Liver (tissue), 9 donors: ENCODE measurements around the gene UNG. TPM values are rescaled to one million over a fixed set of nuclear protein-coding genes. Genes with fewer than 3 reads are reported as not detected.

Source experiments
- DNase-seq: peaks from one replicate; pipeline ENCODE4 v3.0.0-alpha.2; 2017; ENCODE audit warnings: low spot score
- H3K27ac ChIP-seq, 2 donors: one replicate each; pipeline ENCODE4 v1.7.0; 2013; ENCODE audit warnings: inconsistent platforms in 2 of 2, low read length in 2 of 2, control low read depth in 1 of 2, low read depth in 1 of 2, mild to moderate bottlenecking in 1 of 2
- H3K27me3 ChIP-seq, 4 donors: one replicate each; pipeline versions ENCODE4 v1.6.1 to v1.7.0; 2013; ENCODE audit warnings: low read length in 3 of 4, inconsistent platforms in 1 of 4, mild to moderate bottlenecking in 1 of 4, moderate library complexity in 1 of 4; ENCODE audit not compliant: control insufficient read depth in 4 of 4, insufficient read depth in 4 of 4
- H3K36me3 ChIP-seq, 4 donors: one replicate each; pipeline versions ENCODE4 v1.6.1 to v1.7.0; 2013; ENCODE audit warnings: low read length in 3 of 4, mild to moderate bottlenecking in 3 of 4, low read depth in 1 of 4, moderate library complexity in 1 of 4; ENCODE audit not compliant: control insufficient read depth in 4 of 4, insufficient read depth in 3 of 4
- H3K4me1 ChIP-seq, 4 donors: one replicate each; pipeline versions ENCODE4 v1.6.1 to v1.7.0; 2013; ENCODE audit warnings: low read length in 3 of 4, mild to moderate bottlenecking in 3 of 4, moderate library complexity in 1 of 4; ENCODE audit not compliant: control insufficient read depth in 4 of 4, insufficient read depth in 4 of 4
- H3K4me3 ChIP-seq, 3 donors: one replicate each; pipeline versions ENCODE4 v1.6.1 to v1.7.0; 2013; ENCODE audit warnings: low read length in 3 of 3, control low read depth in 1 of 3, low read depth in 1 of 3, mild to moderate bottlenecking in 1 of 3
- H3K9ac ChIP-seq, 2 donors: one replicate each; pipeline ENCODE4 v1.7.0; 2013; ENCODE audit warnings: low read length in 2 of 2, mild to moderate bottlenecking in 2 of 2, moderate library complexity in 2 of 2, control low read depth in 1 of 2, low read depth in 1 of 2
- H3K9me3 ChIP-seq, 4 donors: one replicate each; pipeline versions ENCODE4 v1.6.1 to v1.7.0; 2013; ENCODE audit warnings: low read length in 3 of 4; ENCODE audit not compliant: control insufficient read depth in 4 of 4
- EGR1 ChIP-seq, 2 donors: IDR thresholded peaks; 2 replicates each; pipeline ENCODE4 v1.6.1; 2016 to 2018; ENCODE audit warnings: antibody characterized with exemption in 2 of 2, low read depth in 2 of 2
- FOXA1 ChIP-seq: IDR thresholded peaks from 2 replicates; pipeline ENCODE4 v1.6.1; 2016; ENCODE audit warnings: antibody characterized with exemption
- FOXA2 ChIP-seq: IDR thresholded peaks from 2 replicates; pipeline ENCODE4 v1.6.1; 2016; ENCODE audit warnings: antibody characterized with exemption
- GABPA ChIP-seq, 2 donors: IDR thresholded peaks in 1 of 2; conservative IDR thresholded peaks in 1 of 2; 2 replicates each; pipeline ENCODE4 v1.6.1; 2016; ENCODE audit warnings: antibody characterized with exemption in 2 of 2, mild to moderate bottlenecking in 1 of 2, moderate library complexity in 1 of 2
- HNF4A ChIP-seq, 2 donors: conservative IDR thresholded peaks; 2 replicates each; pipeline ENCODE4 v1.6.1; 2016; ENCODE audit warnings: antibody characterized with exemption in 2 of 2, mild to moderate bottlenecking in 2 of 2
- HNF4G ChIP-seq: IDR thresholded peaks from 2 replicates; pipeline ENCODE4 v1.6.1; 2016; ENCODE audit warnings: antibody characterized with exemption
- JUND ChIP-seq, 2 donors: IDR thresholded peaks; 2 replicates each; pipeline ENCODE4 v1.6.1; 2016; ENCODE audit warnings: antibody characterized with exemption in 2 of 2
- NR2F2 ChIP-seq: IDR thresholded peaks from 2 replicates; pipeline ENCODE4 v1.6.1; 2016; ENCODE audit warnings: antibody characterized with exemption
- RAD21 ChIP-seq, 2 donors: IDR thresholded peaks; 2 replicates each; pipeline ENCODE4 v1.6.1; 2016; ENCODE audit warnings: antibody characterized with exemption in 2 of 2, mild to moderate bottlenecking in 2 of 2
- RXRA ChIP-seq, 2 donors: IDR thresholded peaks; 2 replicates each; pipeline ENCODE4 v1.6.1; 2017 to 2018; ENCODE audit warnings: antibody characterized with exemption in 2 of 2, mild to moderate bottlenecking in 1 of 2
- SP1 ChIP-seq: IDR thresholded peaks from 2 replicates; pipeline ENCODE4 v1.6.1; 2018; ENCODE audit warnings: antibody characterized with exemption, mild to moderate bottlenecking
- TAF1 ChIP-seq: conservative IDR thresholded peaks from 2 replicates; pipeline ENCODE4 v1.6.1; 2016; ENCODE audit warnings: antibody characterized with exemption, mild to moderate bottlenecking
- YY1 ChIP-seq: IDR thresholded peaks from 2 replicates; pipeline ENCODE4 v1.6.1; 2016; ENCODE audit warnings: antibody characterized with exemption, mild to moderate bottlenecking
- polyA plus RNA-seq, 2 donors: library from polyadenylated mRNA; stranded (reverse) in 1 of 2; unstranded in 1 of 2; fragments of 200-250 nt in 1 of 2; fragments of >200 nt in 1 of 2; fragmentation: Nextera tagmentation in 1 of 2; extraction: Ambion mirVana in 1 of 2; gene quantifications; one replicate each; pipeline versions ENCODE4 v1.2.1 to v1.2.3, GENCODE V29; 2013 to 2015
- total RNA-seq, 2 donors: library from RNA; depleted of rRNA; stranded (reverse); fragments of >200 nt; gene quantifications; one replicate each; pipeline ENCODE4 v1.2.3, GENCODE V29; 2014
- TF ChIP-seq, protein P1 (sequence below): IDR thresholded peaks from 2 replicates; pipeline ENCODE4 v1.6.1; 2016; ENCODE audit warnings: antibody characterized with exemption
- TF ChIP-seq, protein P2 (sequence below): fragments of 150-350 bp; IDR thresholded peaks from 2 replicates; pipeline ENCODE4 v1.5.1; 2017; ENCODE audit warnings: improper control_type of control experiment, low read depth, low read length; ENCODE audit not compliant: missing input control
- TF ChIP-seq, protein P3 (sequence below): IDR thresholded peaks from 2 replicates; pipeline ENCODE4 v1.6.1; 2016; ENCODE audit warnings: antibody characterized with exemption
- TF ChIP-seq, protein P4 (sequence below): IDR thresholded peaks from 2 replicates; pipeline ENCODE4 v1.6.1; 2016; ENCODE audit warnings: antibody characterized with exemption, mild to moderate bottlenecking
- TF ChIP-seq, protein P5 (sequence below): IDR thresholded peaks from 2 replicates; pipeline ENCODE4 v1.6.1; 2016; ENCODE audit warnings: antibody characterized with exemption
- donor health status: healthy.
- donor health status: healthy.
- donor health status: healthy.
- donor health status: healthy.
- donor health status: healthy.

UNG gene
- total and polyA plus RNA-seq, 4 donors = 9.4 to 22.1 (median 14.9) TPM

DNA sequence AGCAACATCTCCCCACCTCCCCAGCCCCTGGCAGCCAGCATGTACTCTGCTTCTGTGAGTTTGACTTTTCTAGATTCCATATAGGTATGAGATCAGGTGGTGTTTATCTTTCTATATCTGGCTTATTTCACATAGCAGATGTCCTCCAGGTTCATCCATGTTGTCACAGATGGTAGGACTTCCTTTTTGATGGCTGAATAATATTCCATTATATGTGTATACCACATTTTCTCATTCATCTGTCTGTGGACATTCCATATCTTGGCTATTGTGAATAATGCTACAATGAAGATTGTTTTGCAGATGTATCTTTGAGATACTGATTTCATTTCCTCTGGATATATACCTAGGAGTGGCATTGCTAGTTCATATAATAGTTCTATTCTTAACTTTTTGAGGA lies 22.5 kb upstream of the UNG start:
- no peaks in the 10 kb centered on the region for H3K9me3 ChIP-seq
- no peak overlapping the region for H3K9ac ChIP-seq
- peaks cover 0 to 56% (median 27%) of the 10 kb centered on the region in 4 donors for H3K36me3 ChIP-seq
- TF ChIP-seq, protein P1, sequence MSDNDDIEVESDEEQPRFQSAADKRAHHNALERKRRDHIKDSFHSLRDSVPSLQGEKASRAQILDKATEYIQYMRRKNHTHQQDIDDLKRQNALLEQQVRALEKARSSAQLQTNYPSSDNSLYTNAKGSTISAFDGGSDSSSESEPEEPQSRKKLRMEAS = no peak
- TF ChIP-seq YY1 (no peak), FOXA1 (no peak), RAD21 (IDR thresholded peaks at IDR 0.05) (no peak), HNF4A (conservative IDR thresholded peaks at IDR 0.05) (no peak), EGR1 (IDR thresholded peaks at IDR 0.05; ENCODE audit: low read depth in 2 of 2) (no peak), HNF4G (no peak), TAF1 (no peak), FOXA2 (no peak), SP1 (no peak), RXRA (IDR thresholded peaks at IDR 0.05) (no peak), GABPA (IDR thresholded peaks at IDR 0.05 in 1 of 2, conservative IDR thresholded peaks at IDR 0.05 in 1 of 2) (no peak), JUND (IDR thresholded peaks at IDR 0.05) (no peak), NR2F2 (no peak)
- TF ChIP-seq, protein P2, sequence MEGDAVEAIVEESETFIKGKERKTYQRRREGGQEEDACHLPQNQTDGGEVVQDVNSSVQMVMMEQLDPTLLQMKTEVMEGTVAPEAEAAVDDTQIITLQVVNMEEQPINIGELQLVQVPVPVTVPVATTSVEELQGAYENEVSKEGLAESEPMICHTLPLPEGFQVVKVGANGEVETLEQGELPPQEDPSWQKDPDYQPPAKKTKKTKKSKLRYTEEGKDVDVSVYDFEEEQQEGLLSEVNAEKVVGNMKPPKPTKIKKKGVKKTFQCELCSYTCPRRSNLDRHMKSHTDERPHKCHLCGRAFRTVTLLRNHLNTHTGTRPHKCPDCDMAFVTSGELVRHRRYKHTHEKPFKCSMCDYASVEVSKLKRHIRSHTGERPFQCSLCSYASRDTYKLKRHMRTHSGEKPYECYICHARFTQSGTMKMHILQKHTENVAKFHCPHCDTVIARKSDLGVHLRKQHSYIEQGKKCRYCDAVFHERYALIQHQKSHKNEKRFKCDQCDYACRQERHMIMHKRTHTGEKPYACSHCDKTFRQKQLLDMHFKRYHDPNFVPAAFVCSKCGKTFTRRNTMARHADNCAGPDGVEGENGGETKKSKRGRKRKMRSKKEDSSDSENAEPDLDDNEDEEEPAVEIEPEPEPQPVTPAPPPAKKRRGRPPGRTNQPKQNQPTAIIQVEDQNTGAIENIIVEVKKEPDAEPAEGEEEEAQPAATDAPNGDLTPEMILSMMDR = no peak
- TF ChIP-seq, protein P3, sequence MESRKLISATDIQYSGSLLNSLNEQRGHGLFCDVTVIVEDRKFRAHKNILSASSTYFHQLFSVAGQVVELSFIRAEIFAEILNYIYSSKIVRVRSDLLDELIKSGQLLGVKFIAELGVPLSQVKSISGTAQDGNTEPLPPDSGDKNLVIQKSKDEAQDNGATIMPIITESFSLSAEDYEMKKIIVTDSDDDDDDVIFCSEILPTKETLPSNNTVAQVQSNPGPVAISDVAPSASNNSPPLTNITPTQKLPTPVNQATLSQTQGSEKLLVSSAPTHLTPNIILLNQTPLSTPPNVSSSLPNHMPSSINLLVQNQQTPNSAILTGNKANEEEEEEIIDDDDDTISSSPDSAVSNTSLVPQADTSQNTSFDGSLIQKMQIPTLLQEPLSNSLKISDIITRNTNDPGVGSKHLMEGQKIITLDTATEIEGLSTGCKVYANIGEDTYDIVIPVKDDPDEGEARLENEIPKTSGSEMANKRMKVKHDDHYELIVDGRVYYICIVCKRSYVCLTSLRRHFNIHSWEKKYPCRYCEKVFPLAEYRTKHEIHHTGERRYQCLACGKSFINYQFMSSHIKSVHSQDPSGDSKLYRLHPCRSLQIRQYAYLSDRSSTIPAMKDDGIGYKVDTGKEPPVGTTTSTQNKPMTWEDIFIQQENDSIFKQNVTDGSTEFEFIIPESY = no peak
- TF ChIP-seq, protein P4, sequence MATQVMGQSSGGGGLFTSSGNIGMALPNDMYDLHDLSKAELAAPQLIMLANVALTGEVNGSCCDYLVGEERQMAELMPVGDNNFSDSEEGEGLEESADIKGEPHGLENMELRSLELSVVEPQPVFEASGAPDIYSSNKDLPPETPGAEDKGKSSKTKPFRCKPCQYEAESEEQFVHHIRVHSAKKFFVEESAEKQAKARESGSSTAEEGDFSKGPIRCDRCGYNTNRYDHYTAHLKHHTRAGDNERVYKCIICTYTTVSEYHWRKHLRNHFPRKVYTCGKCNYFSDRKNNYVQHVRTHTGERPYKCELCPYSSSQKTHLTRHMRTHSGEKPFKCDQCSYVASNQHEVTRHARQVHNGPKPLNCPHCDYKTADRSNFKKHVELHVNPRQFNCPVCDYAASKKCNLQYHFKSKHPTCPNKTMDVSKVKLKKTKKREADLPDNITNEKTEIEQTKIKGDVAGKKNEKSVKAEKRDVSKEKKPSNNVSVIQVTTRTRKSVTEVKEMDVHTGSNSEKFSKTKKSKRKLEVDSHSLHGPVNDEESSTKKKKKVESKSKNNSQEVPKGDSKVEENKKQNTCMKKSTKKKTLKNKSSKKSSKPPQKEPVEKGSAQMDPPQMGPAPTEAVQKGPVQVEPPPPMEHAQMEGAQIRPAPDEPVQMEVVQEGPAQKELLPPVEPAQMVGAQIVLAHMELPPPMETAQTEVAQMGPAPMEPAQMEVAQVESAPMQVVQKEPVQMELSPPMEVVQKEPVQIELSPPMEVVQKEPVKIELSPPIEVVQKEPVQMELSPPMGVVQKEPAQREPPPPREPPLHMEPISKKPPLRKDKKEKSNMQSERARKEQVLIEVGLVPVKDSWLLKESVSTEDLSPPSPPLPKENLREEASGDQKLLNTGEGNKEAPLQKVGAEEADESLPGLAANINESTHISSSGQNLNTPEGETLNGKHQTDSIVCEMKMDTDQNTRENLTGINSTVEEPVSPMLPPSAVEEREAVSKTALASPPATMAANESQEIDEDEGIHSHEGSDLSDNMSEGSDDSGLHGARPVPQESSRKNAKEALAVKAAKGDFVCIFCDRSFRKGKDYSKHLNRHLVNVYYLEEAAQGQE = no peak
- TF ChIP-seq, protein P5, sequence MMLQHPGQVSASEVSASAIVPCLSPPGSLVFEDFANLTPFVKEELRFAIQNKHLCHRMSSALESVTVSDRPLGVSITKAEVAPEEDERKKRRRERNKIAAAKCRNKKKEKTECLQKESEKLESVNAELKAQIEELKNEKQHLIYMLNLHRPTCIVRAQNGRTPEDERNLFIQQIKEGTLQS = no peak
- DNase-seq = no peak
- H3K4me3 ChIP-seq = no peak overlapping the region
- peaks cover 0 to under 1% (median 0%) of the 10 kb centered on the region in 4 donors for H3K4me1 ChIP-seq
- H3K27ac ChIP-seq = no peak overlapping the region
- no peaks in the 10 kb centered on the region for H3K27me3 ChIP-seq
